ENCODE measurements around the gene CAMTA1. TPM values are rescaled to one million over a fixed set of nuclear protein-coding genes. Genes with fewer than 3 reads are reported as not detected.

Gene CAMTA1
- total RNA-seq, 2 donors from 2014 or later, result 100 to 102 TPM

DNA sequence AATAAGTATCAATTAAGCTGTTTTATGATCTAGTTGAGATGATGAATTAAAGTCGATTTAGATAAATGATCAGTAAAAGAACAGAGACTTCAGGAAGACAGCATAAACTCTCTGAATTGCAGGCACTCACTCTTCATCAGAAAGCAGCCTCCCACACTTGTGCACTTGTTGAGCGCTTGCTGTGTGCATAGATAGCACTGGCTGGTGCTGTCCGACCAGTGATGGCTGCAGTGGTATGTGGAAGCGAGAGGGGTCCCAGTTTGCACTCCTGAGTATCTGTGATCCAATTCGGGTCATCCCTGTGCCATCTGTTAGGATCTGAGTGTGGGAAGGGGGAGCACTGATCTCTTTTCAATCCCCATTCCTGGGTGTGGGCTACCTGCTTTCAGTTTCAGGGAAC, 137.8 kb downstream of the CAMTA1 start:
- H3K4me1 ChIP-seq (replicated peaks), result no peaks in the 10 kb centered on the region
- DNase-seq (ENCODE audit: low spot score), result no peak
- H3K27me3 ChIP-seq (replicated peaks; ENCODE audit: insufficient read depth), result no peaks in the 10 kb centered on the region
- no peaks in the 10 kb centered on the region for H3K9me3 ChIP-seq
- intact Hi-C loops (cut with DNase I), result no loop called here
- H3K36me3 ChIP-seq, result no peaks in the 10 kb centered on the region
- peak overlapping the region; percentile 9 to 27 for H3K27ac ChIP-seq
- WGBS, result 62% methylated on average over 5 of the region's 5 CpGs
- TF ChIP-seq POLR2A (IDR thresholded peaks at IDR 0.05) (no peak), POLR2AphosphoS5 (IDR thresholded peaks at IDR 0.05) (no peak)
- TF ChIP-seq, protein P1, sequence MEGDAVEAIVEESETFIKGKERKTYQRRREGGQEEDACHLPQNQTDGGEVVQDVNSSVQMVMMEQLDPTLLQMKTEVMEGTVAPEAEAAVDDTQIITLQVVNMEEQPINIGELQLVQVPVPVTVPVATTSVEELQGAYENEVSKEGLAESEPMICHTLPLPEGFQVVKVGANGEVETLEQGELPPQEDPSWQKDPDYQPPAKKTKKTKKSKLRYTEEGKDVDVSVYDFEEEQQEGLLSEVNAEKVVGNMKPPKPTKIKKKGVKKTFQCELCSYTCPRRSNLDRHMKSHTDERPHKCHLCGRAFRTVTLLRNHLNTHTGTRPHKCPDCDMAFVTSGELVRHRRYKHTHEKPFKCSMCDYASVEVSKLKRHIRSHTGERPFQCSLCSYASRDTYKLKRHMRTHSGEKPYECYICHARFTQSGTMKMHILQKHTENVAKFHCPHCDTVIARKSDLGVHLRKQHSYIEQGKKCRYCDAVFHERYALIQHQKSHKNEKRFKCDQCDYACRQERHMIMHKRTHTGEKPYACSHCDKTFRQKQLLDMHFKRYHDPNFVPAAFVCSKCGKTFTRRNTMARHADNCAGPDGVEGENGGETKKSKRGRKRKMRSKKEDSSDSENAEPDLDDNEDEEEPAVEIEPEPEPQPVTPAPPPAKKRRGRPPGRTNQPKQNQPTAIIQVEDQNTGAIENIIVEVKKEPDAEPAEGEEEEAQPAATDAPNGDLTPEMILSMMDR (IDR thresholded peaks at IDR 0.05), result no peak
- no peak overlapping the region for H3K4me3 ChIP-seq

DNA sequence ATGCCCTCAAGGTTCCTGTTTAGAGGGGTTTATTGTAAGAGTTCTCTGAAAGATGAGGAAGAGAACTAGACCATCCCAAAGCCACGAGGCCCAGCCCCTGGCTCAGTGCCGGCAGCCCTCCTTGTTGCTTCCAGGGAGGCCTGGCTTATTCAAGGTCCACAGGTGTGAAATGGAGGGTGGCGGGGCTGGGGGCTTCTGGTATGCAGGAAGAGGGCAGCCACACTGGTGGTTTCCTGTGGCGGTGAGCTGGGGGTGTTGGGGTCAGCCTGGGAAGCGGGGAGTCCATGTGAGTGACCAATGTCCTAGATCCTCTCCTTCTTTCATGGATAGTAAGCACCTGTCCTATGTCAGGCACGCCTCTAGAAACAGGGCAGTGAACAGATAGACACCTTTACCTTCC, 138.2 kb downstream of the CAMTA1 start:
- intact Hi-C loops (cut with DNase I), result no loop called here
- no peak for DNase-seq (ENCODE audit: low spot score)
- Histone ChIP-seq H3K27ac (peak overlapping the region; percentile 9 to 27), H3K36me3 (no peaks in the 10 kb centered on the region), H3K4me3 (no peak overlapping the region), H3K4me1 (replicated peaks) (no peaks in the 10 kb centered on the region), H3K27me3 (replicated peaks; ENCODE audit: insufficient read depth) (no peaks in the 10 kb centered on the region), H3K9me3 (no peaks in the 10 kb centered on the region)
- TF ChIP-seq, protein P1 (IDR thresholded peaks at IDR 0.05), result no peak
- TF ChIP-seq POLR2AphosphoS5 (IDR thresholded peaks at IDR 0.05) (no peak), POLR2A (IDR thresholded peaks at IDR 0.05) (no peak)
- WGBS, result 84% methylated on average over 6 of the region's 6 CpGs

DNA sequence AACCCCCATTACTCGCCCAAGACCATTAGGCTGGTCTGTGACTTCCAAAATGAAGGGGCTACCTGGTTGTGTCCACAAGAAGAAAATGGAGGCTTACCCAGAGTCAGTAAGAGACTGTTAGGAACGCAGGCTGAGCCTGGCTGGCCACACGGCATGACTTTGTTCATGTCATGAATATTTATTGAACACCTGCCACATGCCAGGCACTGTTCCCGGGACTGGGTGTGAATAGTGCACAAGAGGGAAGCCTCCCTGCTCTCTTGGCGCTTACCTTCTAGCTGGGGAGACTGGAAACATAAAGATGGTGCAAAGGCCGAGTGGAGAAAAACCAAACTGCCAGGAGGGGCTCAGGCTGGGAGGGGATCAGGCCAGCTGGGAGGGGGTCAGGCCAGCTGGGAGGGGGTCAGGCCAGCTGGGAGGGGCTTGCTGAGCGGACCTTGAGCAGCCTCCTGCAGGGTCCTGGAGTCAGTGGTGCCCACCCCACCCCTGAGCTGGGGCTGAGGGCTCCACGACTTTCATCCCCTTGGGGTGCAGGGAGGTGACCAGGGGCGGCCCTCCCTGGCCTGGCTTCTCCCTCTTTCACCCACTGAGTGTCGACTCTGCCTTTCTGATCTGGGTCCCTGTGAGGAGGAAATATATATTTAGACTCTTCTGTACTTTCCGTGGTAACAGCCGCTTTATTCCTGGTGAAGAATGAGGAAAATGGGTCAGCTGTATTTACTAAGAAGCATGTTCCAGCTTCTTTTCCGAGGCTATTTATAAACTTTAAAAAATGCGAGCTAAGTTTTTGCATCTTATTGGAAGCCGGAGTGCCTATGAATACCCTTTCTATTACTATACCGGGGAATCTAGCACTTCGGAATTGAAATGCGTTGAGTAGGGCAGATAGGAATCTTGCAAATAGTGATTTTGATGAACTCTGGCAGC, 139.0 kb downstream of the CAMTA1 start:
- H3K27ac ChIP-seq, result no peak overlapping the region
- H3K4me1 ChIP-seq (replicated peaks), result no peaks in the 10 kb centered on the region
- no peaks in the 10 kb centered on the region for H3K36me3 ChIP-seq
- H3K4me3 ChIP-seq, result no peak overlapping the region
- no peaks in the 10 kb centered on the region for H3K27me3 ChIP-seq (replicated peaks; ENCODE audit: insufficient read depth)
- TF ChIP-seq, protein P1 (IDR thresholded peaks at IDR 0.05), result no peak
- TF ChIP-seq POLR2A (IDR thresholded peaks at IDR 0.05), result no peak
- TF ChIP-seq POLR2AphosphoS5 (IDR thresholded peaks at IDR 0.05), result no peak
- H3K9me3 ChIP-seq, result no peaks in the 10 kb centered on the region
- intact Hi-C loops (cut with DNase I), result no loop called here
- 73% methylated on average over 18 of the region's 18 CpGs for WGBS
- DNase-seq (ENCODE audit: low spot score), result no peak

DNA sequence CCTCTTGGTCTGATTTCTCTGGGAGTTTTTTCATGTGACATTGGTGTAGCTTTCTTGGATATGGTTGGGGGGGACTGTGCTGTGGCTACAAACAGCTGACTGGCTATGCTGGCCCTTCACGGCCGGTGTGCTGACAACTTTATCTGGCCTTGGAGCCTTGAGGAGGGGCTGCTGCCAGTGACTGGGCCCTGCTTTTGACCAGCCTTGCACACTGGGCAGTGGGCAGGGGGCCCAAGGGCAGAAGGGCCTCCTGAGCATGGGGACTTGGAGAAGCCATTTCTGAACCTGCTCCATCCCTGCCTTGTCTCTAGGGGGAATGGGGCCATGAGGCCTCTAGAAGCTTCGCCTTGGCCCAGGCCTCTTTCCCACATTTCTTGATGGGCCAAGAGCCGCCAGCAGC, 139.6 kb downstream of the CAMTA1 start:
- DNase-seq (ENCODE audit: low spot score), result no peak
- H3K9me3 ChIP-seq, result no peaks in the 10 kb centered on the region
- intact Hi-C loops (cut with DNase I), result no loop called here
- H3K4me1 ChIP-seq (replicated peaks), result no peaks in the 10 kb centered on the region
- H3K4me3 ChIP-seq, result no peak overlapping the region
- WGBS, result 91% methylated on average over 4 of the region's 4 CpGs
- H3K27me3 ChIP-seq (replicated peaks; ENCODE audit: insufficient read depth), result no peaks in the 10 kb centered on the region
- no peaks in the 10 kb centered on the region for H3K36me3 ChIP-seq
- no peak overlapping the region for H3K27ac ChIP-seq
- TF ChIP-seq, protein P1 (IDR thresholded peaks at IDR 0.05), result no peak
- TF ChIP-seq POLR2A (IDR thresholded peaks at IDR 0.05) (no peak), POLR2AphosphoS5 (IDR thresholded peaks at IDR 0.05) (no peak)

DNA sequence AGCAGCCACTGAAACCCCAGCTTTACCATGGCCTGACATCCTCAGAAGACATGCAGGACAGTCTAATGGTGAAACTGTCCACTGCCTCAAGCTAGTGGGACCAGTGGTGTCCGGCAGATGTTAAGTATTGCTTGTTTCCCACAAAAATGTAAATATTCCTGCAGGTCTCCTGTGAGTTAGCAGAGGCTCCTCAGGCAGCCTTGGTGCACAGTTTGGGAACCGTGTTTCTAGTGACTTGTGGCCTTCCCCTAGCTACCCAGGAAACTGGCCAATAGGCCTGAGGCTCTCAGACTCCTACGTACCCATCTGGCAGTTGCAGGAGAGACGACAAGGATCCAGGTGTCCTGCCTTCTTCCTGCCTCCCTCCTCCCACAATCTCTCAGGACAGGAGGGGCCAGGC, 142.4 kb downstream of the CAMTA1 start:
- intact Hi-C loops (cut with DNase I), result no loop called here
- Histone ChIP-seq H3K27me3 (replicated peaks; ENCODE audit: insufficient read depth) (no peaks in the 10 kb centered on the region), H3K4me3 (no peak overlapping the region), H3K36me3 (no peaks in the 10 kb centered on the region), H3K4me1 (replicated peaks) (no peaks in the 10 kb centered on the region), H3K27ac (no peak overlapping the region), H3K9me3 (no peaks in the 10 kb centered on the region)
- WGBS, result 58% methylated on average over 4 of the region's 4 CpGs
- no peak for DNase-seq (ENCODE audit: low spot score)
- TF ChIP-seq POLR2AphosphoS5 (IDR thresholded peaks at IDR 0.05), result no peak
- TF ChIP-seq, protein P1 (IDR thresholded peaks at IDR 0.05), result no peak
- TF ChIP-seq POLR2A (IDR thresholded peaks at IDR 0.05), result no peak

All from prostate gland (tissue), 2 donors.